GM23248 (cell line): ENCODE results near the gene MORC3.
"Not testable (repeated sequence)": the region's sequence is repeated elsewhere in the genome, so short reads cannot be mapped to it uniquely, and the experiment has no call there.

ENCODE experiments used
- EZH2 ChIP-seq: fragments of 200-600 bp; sonication (generic); IDR thresholded peaks from 2 replicates; pipeline ENCODE4 v1.6.1; 2018; ENCODE audit warnings: antibody characterized with exemption, mild to moderate bottlenecking; ENCODE audit not compliant: insufficient read depth, poor library complexity, severe bottlenecking
- EZH2phosphoT487 ChIP-seq: fragments of 200-600 bp; sonication (generic); IDR thresholded peaks from 2 replicates; pipeline ENCODE4 v1.6.1; 2018; ENCODE audit warnings: antibody characterized with exemption, moderate library complexity, mild to moderate bottlenecking, low read depth; ENCODE audit not compliant: insufficient read depth

DNA sequence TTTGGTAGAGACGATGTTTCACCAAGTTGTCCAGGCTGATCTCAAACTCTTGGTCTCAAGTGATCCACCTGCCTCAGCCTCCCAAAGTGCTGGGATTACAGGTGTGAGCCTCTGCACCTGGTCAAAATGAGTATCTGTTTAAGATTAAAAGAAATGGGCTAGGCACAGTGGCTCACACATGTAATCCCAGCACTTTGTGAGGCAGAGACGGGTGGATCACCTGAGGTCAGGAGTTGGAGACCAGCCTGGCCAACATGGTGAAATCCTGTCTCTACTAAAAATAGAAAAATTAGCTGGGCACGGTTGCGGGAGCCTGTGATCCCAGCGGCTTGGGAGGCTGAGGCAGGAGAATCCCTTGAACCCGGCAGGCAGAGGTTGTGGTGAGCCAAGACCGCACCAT is 22.6 kb downstream of the MORC3 start:
- not testable (repeated sequence) for TF ChIP-seq EZH2, EZH2phosphoT487
